ENCODE results near the gene STT3B. TPM values are rescaled to one million over a fixed set of nuclear protein-coding genes. Genes with fewer than 3 reads are reported as not detected.
"Not testable (repeated sequence)": the region's sequence is repeated elsewhere in the genome, so short reads cannot be mapped to it uniquely, and the experiment has no call there.

STT3B gene
- polyA plus RNA-seq, 1 donor: 108 TPM

GRCh38 chr3:31552103-31552502, 19.4 kb downstream of the STT3B start:
- DNase-seq: no peak

- no peak for DNase-seq
Observed at GRCh38 chr3:31553258-31553657, 20.5 kb downstream of the STT3B start.

DNA sequence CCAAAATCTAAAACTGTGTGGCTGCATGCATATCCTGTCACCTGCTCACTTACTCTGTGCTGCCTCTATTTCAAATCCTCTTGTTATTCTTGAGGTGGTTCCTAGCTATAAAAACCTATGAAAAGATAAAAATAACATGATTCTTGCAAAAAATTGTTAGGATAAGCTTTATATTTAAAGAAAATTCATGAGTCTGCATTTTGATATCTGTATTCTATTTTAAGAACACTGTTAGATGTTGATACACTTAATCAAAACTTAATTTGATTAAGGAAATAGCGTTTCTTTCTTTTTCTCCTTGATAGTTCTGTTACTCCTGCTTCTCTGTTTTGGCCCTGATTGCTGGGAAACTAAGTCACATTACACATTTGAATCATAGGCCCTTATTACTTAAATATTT, 22.5 kb downstream of the STT3B start:
- no peak for DNase-seq

DNA sequence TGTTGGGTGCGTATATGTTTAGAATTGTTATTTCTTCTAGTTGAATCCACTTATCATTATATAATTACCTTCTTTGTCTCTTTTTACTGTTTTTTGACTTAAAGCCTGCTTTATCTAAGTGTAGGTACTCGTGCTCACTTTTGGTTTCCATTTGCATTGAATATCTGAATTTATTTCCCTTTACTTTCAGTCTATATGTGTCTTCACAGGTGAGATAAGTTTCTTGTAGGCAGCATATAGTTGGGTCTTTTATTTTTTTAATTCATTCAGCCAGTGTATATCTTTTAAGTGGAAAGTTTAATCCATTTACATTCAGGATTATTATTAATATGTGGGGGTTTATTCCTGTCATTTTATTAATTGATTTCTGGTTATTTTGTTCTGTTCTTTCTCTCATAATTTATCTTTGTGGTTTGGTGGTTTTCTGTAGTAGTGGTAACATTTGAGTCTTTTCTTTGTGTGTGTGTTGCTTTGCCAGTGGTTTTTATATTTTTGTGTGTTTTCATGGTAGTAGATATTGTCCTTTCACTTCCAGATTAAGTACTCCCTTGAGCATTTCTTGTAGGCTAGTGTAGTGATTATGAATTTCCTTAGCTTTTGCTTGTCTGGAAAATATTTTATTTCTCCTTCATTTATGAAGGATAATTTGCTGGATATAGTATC, 27.3 kb downstream of the STT3B start:
- DNase-seq: no peak

DNA sequence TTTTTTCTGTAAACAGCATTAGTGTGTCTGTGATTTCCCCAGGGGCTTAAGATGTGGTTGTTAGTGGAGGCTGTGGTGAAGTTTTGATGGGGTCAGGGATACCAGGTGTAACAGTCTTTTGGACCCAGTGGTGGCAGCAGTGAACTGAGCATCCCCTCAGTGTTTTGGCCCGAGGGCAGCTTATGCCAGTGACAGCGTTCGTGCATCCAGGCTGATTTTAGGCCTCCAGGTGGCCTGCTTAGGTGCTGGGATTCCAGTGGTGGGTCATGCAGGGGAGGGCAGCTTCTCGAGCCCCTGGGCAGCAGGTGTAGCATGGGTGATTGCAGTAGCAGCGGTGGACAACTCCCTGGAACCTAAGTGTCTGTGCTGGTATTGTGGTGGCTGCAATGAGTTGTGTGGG, 29.2 kb downstream of the STT3B start:
- DNase-seq: no peak

- DNase-seq: no peak
Observed at GRCh38 chr3:31562525-31562924, 29.8 kb downstream of the STT3B start.

DNA sequence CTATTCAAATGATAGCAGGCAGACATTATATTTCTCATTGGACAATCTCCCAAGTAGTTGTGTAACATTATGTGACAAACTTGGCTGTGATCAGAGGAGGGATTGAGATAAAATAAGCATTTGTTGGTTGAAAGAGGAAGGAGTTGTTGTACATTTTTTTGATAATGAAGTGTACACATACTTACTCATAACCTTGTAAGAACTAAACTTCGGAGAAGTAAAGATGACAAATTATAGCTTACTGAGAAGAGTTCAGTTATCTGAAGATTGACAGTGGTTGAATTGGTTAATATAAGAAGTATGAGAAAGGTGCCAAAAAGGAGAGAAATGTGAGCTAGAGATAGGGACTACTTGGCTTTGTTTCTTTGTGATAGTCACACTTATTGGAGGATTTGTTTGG, 32.6 kb downstream of the STT3B start:
- no peak for DNase-seq

GRCh38 chr3:31567036-31567435, 34.3 kb downstream of the STT3B start:
- no peak for DNase-seq

GRCh38 chr3:31568649-31569048, 35.9 kb downstream of the STT3B start:
- DNase-seq: no peak

DNA sequence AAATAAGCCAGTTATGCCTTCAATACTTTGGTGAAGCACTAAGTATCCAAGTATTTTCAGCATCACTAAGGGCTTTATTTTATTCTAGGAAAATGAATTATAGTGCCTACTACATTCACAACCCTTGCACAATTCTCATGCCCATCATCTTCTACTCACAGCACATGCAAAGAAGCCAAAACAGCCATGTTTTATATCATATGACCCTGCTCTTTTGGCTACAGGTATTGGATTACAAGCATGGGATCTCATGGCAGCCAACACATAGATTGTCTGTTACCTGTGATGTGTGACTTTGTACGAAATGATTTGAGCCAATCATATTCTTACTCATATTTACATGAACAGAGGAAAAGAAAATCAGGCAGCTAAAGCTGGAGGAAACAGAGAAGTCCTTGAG, 38.6 kb downstream of the STT3B start:
- DNase-seq: no peak

DNA sequence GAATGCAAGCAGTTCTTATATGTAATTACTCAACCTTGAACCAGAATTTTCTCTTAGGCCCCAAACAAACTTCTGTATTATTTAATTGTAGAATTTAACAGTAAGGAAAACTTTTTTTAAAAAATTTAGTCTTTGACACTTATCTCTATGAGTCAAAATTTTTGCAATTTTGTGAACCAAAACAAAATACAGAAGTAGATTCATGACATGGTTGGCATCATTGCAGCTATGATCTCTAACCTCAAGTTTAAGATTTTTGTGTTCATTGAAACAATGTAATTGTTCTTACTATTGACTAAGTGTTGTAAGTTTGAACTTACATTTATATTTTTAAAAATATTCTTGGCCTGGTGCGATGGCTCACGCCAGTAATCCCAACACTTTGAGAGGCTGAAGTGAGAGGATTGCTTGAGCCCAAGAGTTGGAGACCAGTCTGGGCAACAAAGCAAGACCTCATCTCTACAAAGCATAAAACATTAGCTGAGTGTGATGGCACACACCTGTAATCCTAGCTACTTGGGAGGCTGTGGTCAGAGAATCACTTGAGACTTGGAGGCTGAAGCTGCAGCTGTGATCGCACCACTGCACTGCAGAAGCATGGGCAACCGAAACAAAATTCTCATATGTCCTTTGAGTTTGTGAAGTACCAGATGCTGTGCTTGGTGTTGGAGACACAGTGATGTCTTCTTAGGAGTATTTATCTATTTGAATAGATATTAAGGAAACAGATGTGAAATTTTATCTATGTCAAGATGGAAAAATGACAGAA, 39.7 kb downstream of the STT3B start:
- no peak for DNase-seq

DNA sequence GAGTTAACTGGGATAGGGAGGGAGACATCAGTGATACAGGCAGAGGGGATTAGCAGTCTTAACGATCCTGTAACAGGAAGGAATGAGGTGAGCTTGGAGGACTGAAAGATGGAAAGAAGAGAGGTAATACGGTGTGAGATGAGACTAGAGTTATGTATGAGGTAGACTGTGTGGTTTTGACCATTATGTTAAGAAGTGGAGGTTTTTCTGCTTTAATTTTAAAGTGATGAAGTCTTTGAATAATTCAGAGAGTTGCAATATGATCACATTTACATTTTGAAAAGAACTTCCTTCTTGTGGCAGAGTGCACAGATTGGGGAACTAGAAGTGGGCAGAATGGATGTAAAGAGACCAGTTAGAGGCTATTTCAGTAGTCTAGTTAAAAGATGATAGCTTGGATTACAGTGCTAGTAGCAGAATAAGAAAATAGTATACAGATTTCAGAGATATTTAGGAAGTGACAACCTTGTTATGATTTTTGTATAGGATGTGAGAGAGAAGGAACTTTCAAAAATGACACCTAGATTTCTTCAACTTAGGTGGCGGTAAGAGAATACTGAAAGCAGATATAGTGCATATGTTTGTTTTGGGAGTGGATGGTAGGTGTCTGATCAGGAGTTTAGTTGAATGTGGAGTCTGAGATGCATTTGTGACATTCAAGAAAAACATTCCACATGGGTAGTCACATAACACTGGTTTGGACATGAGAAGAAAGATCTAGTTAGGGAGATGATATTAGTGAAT, 40.5 kb downstream of the STT3B start:
- DNase-seq: no peak

DNA sequence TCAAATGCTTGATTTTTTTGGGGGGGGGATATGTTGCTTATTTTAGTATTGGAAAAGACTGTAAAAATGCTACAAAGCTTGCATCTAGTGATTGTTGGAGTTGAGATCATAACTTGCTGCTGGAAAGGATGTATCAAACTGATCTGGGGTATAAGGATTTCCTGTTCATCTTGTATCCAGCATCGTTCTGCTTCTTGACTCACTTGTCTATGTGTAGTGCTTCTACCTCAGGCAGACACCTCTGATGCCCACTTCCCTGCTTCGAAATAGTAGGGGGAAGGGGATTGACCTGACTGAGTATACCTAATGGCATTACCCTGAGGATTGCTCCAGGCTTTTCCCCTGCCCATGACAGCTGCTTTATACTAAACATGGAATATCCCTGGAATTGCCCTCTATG, 42.7 kb downstream of the STT3B start:
- DNase-seq: no peak

DNA sequence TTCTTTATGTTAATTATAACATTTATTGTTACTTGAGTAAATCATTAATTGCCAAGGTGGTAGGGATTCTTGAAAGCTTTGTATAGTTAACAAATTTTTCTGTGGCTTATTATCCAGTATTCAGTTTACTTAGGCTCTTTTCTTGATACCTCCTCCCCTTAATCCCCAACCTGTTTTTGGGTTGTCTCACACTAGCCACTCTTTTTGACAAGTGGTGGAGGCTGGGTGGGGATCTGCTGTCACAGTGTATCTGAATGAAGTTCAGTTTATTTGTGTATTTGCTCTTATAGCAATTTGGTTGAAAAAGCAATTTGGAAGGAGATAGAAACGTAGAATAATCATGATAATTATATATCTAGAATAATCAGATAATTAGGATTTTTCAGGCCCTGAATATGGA, 43.8 kb downstream of the STT3B start:
- DNase-seq: no peak

- no peak for DNase-seq
Observed at GRCh38 chr3:31577232-31577631, 44.5 kb downstream of the STT3B start.

DNA sequence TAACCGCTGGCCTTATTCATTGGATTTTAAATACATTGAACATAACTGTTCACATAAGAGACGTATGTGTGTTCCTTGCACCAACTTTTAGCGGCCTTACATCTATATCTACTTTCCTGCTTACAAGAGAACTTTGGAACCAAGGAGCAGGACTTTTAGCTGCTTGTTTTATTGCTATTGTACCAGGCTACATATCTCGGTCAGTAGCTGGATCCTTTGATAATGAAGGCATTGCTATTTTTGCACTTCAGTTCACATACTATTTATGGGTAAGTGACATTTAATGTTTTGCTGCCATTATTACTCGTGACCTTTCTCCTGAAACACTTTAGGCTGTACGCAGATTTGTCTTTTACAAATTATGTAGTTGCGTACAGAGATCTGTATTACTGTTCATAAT, 47.1 kb downstream of the STT3B start:
- DNase-seq: no peak

- no peak for DNase-seq
Observed at GRCh38 chr3:31580645-31581044, 47.9 kb downstream of the STT3B start.

- no peak for DNase-seq
Observed at GRCh38 chr3:31581660-31582059, 48.9 kb downstream of the STT3B start.

DNA sequence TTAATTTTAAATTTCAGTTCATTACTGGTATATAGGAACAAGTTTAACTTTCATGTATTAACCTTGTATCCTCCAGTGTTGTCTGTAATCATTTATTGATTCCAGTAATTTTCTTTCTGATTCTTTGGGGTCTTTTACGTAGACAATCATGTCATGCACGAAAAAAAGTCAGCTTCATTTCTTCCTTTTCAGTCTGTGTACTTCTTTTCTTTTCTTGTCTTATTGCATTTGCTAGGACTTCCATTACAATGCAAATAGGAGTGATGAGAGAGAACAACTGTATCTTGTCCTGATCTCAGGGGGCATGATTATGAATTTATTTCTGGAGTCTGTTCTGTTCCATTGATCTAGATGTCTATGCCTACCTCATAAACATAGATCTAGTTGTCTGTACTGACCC, 56.5 kb downstream of the STT3B start:
- no peak for DNase-seq

DNA sequence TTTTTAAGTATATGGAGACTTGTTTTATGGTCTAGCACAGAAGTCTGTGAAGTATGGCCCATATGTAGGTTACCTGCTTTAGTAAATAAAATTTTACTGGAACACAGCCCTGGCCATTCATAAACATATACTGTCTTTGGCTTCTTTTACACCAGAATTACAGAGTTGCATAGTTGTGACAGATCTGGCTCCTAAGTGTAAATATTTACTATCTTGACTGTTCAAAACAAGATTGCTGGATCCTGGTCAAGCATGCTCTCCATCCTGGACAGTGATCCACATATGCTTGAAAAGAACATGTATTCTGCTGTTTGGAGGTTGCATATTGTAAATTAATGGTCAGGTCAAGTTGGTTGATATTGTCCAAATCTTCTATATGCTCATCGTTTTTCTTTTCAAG, 57.9 kb downstream of the STT3B start:
- no peak for DNase-seq

- DNase-seq: no peak
Observed at GRCh38 chr3:31592764-31593163, 60.0 kb downstream of the STT3B start.

GRCh38 chr3:31596176-31596575, 63.5 kb downstream of the STT3B start:
- no peak for DNase-seq

DNA sequence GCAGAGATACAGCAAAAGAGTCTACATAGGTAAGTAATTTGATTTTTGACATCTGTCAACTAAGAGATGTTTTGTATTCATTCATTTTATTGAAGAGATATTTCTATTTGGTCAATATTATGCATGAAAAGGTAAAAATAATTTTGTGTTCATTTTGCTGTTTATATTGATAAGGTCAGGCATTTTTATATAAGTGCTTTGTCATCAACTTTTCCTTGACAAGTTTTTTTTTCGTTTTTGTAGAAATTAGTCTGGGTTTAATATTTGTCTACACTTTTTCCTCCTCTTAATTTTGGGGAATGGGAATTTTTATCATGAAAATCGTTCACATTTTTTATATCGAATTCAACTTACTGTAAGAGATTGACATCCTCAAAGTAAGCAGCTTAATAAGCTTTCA, 67.7 kb downstream of the STT3B start:
- no peak for DNase-seq

GRCh38 chr3:31605333-31605732, 72.6 kb downstream of the STT3B start:
- DNase-seq: not testable (repeated sequence)

Data from hindlimb muscle (tissue), 1 donor.